HEK293 (cell line): ENCODE data around the gene PRKCQ.

Experiments used
- CTCF ChIA-PET: fragments of 350-600 bp; formaldehyde crosslinking; extraction: SDS; loops from one replicate; lab custom pipeline; 2021; ENCODE audit warnings: antibody characterized with exemption; lab: Yijun Ruan, JAX
- POLR2A ChIA-PET: fragments of 300-600 bp; formaldehyde crosslinking; extraction: SDS; loops from one replicate; lab custom pipeline; 2020; ENCODE audit warnings: antibody characterized with exemption, inconsistent platforms; lab: Yijun Ruan, JAX
- H3K27ac ChIP-seq: fragments of 200-500 bp; sonication (Bioruptor generic); 2 replicates; pipeline ENCODE4 v1.5.1; 2014; ENCODE audit warnings: low read depth, low read length, control low read depth, inconsistent platforms; ENCODE audit errors: extremely low read depth
- H3K36me3 ChIP-seq, 2 experiments: fragments of 200-500 bp in 1 of 2; sonication (Bioruptor generic) in 1 of 2; 1 replicate in 1 of 2; 2 replicates in 1 of 2; pipeline ENCODE4 v1.5.1; 2014 to 2017; ENCODE audit warnings: inconsistent platforms in 2 of 2, low read length in 2 of 2; ENCODE audit not compliant: control insufficient read depth in 2 of 2, insufficient read depth in 1 of 2
- H3K4me1 ChIP-seq: fragments of 200-500 bp; sonication (Bioruptor generic); 2 replicates; pipeline ENCODE4 v1.5.1; 2014; ENCODE audit warnings: mild to moderate bottlenecking, low read length, inconsistent platforms; ENCODE audit not compliant: control insufficient read depth, insufficient read depth
- H3K4me3 ChIP-seq: 2 replicates; pipeline ENCODE4 v1.5.1; 2011; ENCODE audit warnings: low read depth, mild to moderate bottlenecking, control low read depth, low read length, moderate library complexity
- H3K9me3 ChIP-seq: fragments of 200-500 bp; sonication (Bioruptor generic); 2 replicates; pipeline ENCODE4 v1.5.1; 2014; ENCODE audit warnings: low read depth, low read length, inconsistent platforms; ENCODE audit not compliant: control insufficient read depth, insufficient read depth
- REPIN1 ChIP-seq: fragments of 450-650 bp; formaldehyde crosslinking; IDR thresholded peaks from 2 replicates; pipeline ENCODE4 v1.5.1; 2017; ENCODE audit warnings: missing biosample characterization, missing genetic modification characterization, low read depth
- SETDB1 ChIP-seq: IDR thresholded peaks from one replicate; pipeline ENCODE4 v1.6.1; 2017; ENCODE audit warnings: mild to moderate bottlenecking, low read length, moderate library complexity, mixed read lengths; ENCODE audit not compliant: insufficient read length
- ZBTB17 ChIP-seq: fragments of 450-650 bp; formaldehyde crosslinking; IDR thresholded peaks from 2 replicates; pipeline ENCODE4 v1.5.1; 2016; ENCODE audit warnings: missing biosample characterization, missing genetic modification characterization
- ZBTB49 ChIP-seq: fragments of 450-650 bp; formaldehyde crosslinking; IDR thresholded peaks from 2 replicates; pipeline ENCODE4 v1.5.1; 2016; ENCODE audit warnings: missing biosample characterization, missing genetic modification characterization, low read depth
- ZNF175 ChIP-seq: fragments of 450-650 bp; formaldehyde crosslinking; IDR thresholded peaks from 2 replicates; pipeline ENCODE4 v1.5.1; 2016; ENCODE audit warnings: missing biosample characterization, missing genetic modification characterization
- ZNF280D ChIP-seq: fragments of 450-650 bp; formaldehyde crosslinking; IDR thresholded peaks from 2 replicates; pipeline ENCODE4 v1.5.1; 2016; ENCODE audit warnings: missing biosample characterization, missing genetic modification characterization
- ZNF416 ChIP-seq: fragments of 450-650 bp; formaldehyde crosslinking; IDR thresholded peaks from 2 replicates; pipeline ENCODE4 v1.5.1; 2016; ENCODE audit warnings: missing biosample characterization, missing genetic modification characterization
- ZNF514 ChIP-seq: fragments of 450-650 bp; formaldehyde crosslinking; IDR thresholded peaks from 2 replicates; pipeline ENCODE4 v1.5.1; 2016; ENCODE audit warnings: missing biosample characterization, missing genetic modification characterization
- ZNF548 ChIP-seq: fragments of 450-650 bp; formaldehyde crosslinking; IDR thresholded peaks from 2 replicates; pipeline ENCODE4 v1.5.1; 2016; ENCODE audit warnings: missing biosample characterization, missing genetic modification characterization
- ZNF580 ChIP-seq: fragments of 450-650 bp; formaldehyde crosslinking; IDR thresholded peaks from 2 replicates; pipeline ENCODE4 v1.5.1; 2016; ENCODE audit warnings: missing biosample characterization, missing genetic modification characterization
- ZNF660 ChIP-seq: fragments of 450-650 bp; IDR thresholded peaks from 2 replicates; pipeline ENCODE4 v1.5.1; 2018; ENCODE audit warnings: missing biosample characterization, mild to moderate bottlenecking, missing genetic modification characterization
- ZNF670 ChIP-seq: fragments of 450-650 bp; formaldehyde crosslinking; IDR thresholded peaks from 2 replicates; pipeline ENCODE4 v1.5.1; 2016; ENCODE audit warnings: missing biosample characterization, missing genetic modification characterization, low read depth
- ZNF76 ChIP-seq: fragments of 450-650 bp; formaldehyde crosslinking; IDR thresholded peaks from 2 replicates; pipeline ENCODE4; 2016; ENCODE audit warnings: low read depth, missing biosample characterization, missing genetic modification characterization, borderline replicate concordance
- ZNF776 ChIP-seq: fragments of 450-650 bp; formaldehyde crosslinking; IDR thresholded peaks from 2 replicates; pipeline ENCODE4 v1.5.0; 2017; ENCODE audit warnings: missing biosample characterization, missing genetic modification characterization, borderline replicate concordance
- ZNF777 ChIP-seq: fragments of 450-650 bp; formaldehyde crosslinking; IDR thresholded peaks from 2 replicates; pipeline ENCODE4 v1.5.1; 2017; ENCODE audit warnings: missing biosample characterization, missing genetic modification characterization, borderline replicate concordance
- TF ChIP-seq, protein P1 (sequence below): fragments of 450-650 bp; formaldehyde crosslinking; IDR thresholded peaks from 2 replicates; pipeline ENCODE4 v1.5.1; 2016; ENCODE audit warnings: missing biosample characterization, missing genetic modification characterization, borderline replicate concordance
- TF ChIP-seq, protein P2 (sequence below): fragments of 450-650 bp; formaldehyde crosslinking; IDR thresholded peaks from 2 replicates; pipeline ENCODE4 v1.5.0; 2017; ENCODE audit warnings: missing biosample characterization, missing genetic modification characterization, borderline replicate concordance

The PRKCQ gene

DNA sequence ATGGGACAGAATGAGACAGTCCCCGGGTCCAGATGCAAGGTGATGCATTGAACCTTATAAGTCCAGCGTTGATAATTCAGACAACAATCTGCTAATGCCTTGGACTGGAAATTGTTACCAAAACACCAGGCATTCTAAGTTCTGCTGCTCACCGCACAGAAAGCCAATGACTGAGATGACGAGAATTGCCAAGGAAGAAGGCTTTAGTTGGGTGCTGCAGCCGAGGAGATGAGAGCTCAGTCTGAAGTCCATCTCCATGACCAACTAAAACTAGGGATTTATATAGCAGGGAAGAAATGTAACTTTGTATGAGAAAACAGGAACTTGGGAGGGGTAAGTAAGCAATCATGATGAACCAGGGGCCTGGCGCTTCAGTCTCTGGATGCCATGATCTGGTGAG is 68.7 kb downstream of the PRKCQ start:
- H3K4me1 ChIP-seq = no peaks in the 10 kb centered on the region
- H3K36me3 ChIP-seq = peaks cover 0 to 7% of the 10 kb centered on the region in 2 experiments; a peak in 1 of 3 replicates
- H3K9me3 ChIP-seq = no peaks in the 10 kb centered on the region
- CTCF ChIA-PET = interaction anchor here (0.7 kb wide), 1 partner anchor 483 kb away, joined by 4 read pairs; no protein-coding TSS in a partner anchor
- no peak overlapping the region for H3K4me3 ChIP-seq
- no peak for TF ChIP-seq ZNF76 (tag by site-specific recombination)
- TF ChIP-seq ZNF416 (tag by site-specific recombination) = no peak
- TF ChIP-seq ZNF777 (tag by site-specific recombination) = no peak
- no peak for TF ChIP-seq ZNF580 (tag by site-specific recombination)
- POLR2A ChIA-PET = no interaction called here
- H3K27ac ChIP-seq = no peak overlapping the region

GRCh38 chr10:6507311-6507710 is 72.8 kb downstream of the PRKCQ start:
- TF ChIP-seq, protein P1, sequence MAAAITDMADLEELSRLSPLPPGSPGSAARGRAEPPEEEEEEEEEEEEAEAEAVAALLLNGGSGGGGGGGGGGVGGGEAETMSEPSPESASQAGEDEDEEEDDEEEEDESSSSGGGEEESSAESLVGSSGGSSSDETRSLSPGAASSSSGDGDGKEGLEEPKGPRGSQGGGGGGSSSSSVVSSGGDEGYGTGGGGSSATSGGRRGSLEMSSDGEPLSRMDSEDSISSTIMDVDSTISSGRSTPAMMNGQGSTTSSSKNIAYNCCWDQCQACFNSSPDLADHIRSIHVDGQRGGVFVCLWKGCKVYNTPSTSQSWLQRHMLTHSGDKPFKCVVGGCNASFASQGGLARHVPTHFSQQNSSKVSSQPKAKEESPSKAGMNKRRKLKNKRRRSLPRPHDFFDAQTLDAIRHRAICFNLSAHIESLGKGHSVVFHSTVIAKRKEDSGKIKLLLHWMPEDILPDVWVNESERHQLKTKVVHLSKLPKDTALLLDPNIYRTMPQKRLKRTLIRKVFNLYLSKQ (tag by site-specific recombination) = no peak
- TF ChIP-seq ZBTB17 (tag by site-specific recombination) = no peak
- TF ChIP-seq, protein P2, sequence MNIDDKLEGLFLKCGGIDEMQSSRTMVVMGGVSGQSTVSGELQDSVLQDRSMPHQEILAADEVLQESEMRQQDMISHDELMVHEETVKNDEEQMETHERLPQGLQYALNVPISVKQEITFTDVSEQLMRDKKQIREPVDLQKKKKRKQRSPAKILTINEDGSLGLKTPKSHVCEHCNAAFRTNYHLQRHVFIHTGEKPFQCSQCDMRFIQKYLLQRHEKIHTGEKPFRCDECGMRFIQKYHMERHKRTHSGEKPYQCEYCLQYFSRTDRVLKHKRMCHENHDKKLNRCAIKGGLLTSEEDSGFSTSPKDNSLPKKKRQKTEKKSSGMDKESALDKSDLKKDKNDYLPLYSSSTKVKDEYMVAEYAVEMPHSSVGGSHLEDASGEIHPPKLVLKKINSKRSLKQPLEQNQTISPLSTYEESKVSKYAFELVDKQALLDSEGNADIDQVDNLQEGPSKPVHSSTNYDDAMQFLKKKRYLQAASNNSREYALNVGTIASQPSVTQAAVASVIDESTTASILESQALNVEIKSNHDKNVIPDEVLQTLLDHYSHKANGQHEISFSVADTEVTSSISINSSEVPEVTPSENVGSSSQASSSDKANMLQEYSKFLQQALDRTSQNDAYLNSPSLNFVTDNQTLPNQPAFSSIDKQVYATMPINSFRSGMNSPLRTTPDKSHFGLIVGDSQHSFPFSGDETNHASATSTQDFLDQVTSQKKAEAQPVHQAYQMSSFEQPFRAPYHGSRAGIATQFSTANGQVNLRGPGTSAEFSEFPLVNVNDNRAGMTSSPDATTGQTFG (tag by site-specific recombination) = no peak
- TF ChIP-seq ZNF548 (tag by site-specific recombination) = no peak
- no peak for TF ChIP-seq SETDB1
- TF ChIP-seq ZNF175 (tag by site-specific recombination) = no peak
- TF ChIP-seq ZNF280D (tag by site-specific recombination) = no peak
- TF ChIP-seq ZNF514 (tag by site-specific recombination) = no peak
- no peak for TF ChIP-seq ZNF660
- no peak for TF ChIP-seq ZNF776 (tag by site-specific recombination)
- TF ChIP-seq ZNF76 (tag by site-specific recombination) = no peak
- no peak for TF ChIP-seq ZNF670
- no peak for TF ChIP-seq ZBTB49 (tag by site-specific recombination)
- TF ChIP-seq REPIN1 = no peak
- no peak overlapping the region for H3K4me3 ChIP-seq
- H3K9me3 ChIP-seq = no peaks in the 10 kb centered on the region
- ChIA-PET CTCF (interaction anchor here (0.6 to 0.7 kb wide), 3 partner anchors 9 to 1481 kb away, joined by 3 to 4 read pairs (median 4); no protein-coding TSS in a partner anchor), POLR2A (no interaction called here)
- no peaks in the 10 kb centered on the region for H3K4me1 ChIP-seq
- H3K36me3 ChIP-seq = peaks cover 0 to 7% of the 10 kb centered on the region in 2 experiments; a peak in 1 of 3 replicates
- no peak overlapping the region for H3K27ac ChIP-seq
